Upper lobe of right lung (tissue), 1 donor: Measurements from ENCODE around the gene GNAQ. TPM values are rescaled to one million over a fixed set of nuclear protein-coding genes. Genes with fewer than 3 reads are reported as not detected.

Experiments
- ATAC-seq: fragments of 200-7000 bp; cut with Tn5 transposase; one replicate; pipeline ENCODE4 v1.9.1; 2020; ENCODE audit warnings: mild to moderate bottlenecking, moderate library complexity
- DNase-seq: peaks from one replicate; pipeline ENCODE4 v3.0.0-alpha.2; 2020
- H3K27ac ChIP-seq: fragments of 200-600 bp; one replicate; pipeline ENCODE4 v1.8.0; 2022
- H3K27me3 ChIP-seq: fragments of 200-600 bp; one replicate; pipeline ENCODE4 v1.8.0; 2022; ENCODE audit warnings: mild to moderate bottlenecking
- H3K36me3 ChIP-seq: fragments of 200-600 bp; one replicate; pipeline ENCODE4 v1.8.0; 2022
- H3K4me1 ChIP-seq: fragments of 200-600 bp; one replicate; pipeline ENCODE4 v1.8.0; 2022
- H3K4me3 ChIP-seq: fragments of 200-600 bp; one replicate; pipeline ENCODE4 v1.8.0; 2022; ENCODE audit warnings: mild to moderate bottlenecking
- H3K9me3 ChIP-seq: fragments of 200-600 bp; one replicate; pipeline ENCODE4 v1.8.0; 2022
- CTCF ChIP-seq: fragments of 200-600 bp; IDR thresholded peaks from one replicate; pipeline ENCODE4 v1.8.0; 2022; ENCODE audit warnings: antibody characterized with exemption
- intact Hi-C: fragments of 100-400 bp; cut with DNase I; formaldehyde crosslinking; loops from one replicate; pipeline ENCODE4 v1.11.0; 2022
- total RNA-seq: library from RNA; stranded (reverse); fragmentation: NEBNext Ultra II Directional; extraction: Animal tissue kit (Norgen Biotek cat#: 25700); gene quantifications from one replicate; pipeline ENCODE4 v1.2.1, GENCODE V29; 2021
- donor health status: DM: no; HTN: yes; CAD: no; lungs with severe emphysema.

The GNAQ gene
- total RNA-seq, 1 donor from 2014 or later = 132 TPM

DNA sequence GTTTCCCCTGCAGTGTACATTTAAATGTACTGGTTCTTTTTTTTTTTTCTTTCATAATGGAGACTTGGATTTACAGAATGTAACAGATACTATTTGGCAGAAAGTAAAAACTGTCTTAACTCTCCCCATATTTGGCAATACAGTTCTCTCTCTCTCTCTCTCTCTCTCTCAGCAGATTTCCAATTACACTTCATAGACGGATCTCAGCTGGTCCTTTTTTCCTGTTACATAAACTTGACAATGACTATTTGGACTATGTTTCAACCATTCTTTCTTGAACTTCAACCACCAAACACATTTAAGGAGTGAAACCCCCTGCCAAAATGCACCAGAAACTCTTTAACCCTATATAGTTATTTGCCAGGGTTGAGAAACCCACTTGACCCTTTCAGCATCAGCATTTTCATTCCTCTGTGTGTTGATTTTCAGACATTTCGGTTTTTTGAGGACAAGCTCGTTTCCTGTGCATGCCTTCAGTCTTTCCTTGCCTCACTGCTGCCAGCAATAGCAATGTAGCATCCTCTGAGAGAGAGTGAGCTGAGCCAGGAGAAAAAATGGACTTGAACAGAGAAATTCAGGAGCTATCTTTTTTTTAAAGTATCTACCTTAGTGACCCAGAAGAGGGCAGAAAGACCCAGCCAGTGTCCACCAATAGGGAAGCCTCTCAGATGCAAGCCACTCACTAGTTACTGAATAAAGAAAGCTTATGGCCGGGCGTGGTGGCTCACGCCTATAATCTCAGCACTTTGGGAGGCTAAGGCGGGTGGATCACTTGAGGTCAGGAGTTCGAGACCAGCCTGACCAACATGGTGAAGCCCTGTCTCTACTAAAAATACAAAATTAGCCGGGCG is 357.4 kb downstream of the GNAQ start:
- intact Hi-C loops = no loop called here
- H3K36me3 ChIP-seq = no peaks in the 10 kb centered on the region
- no peak overlapping the region for H3K27ac ChIP-seq
- DNase-seq (no peak), ATAC-seq (no peak)
- H3K4me3 ChIP-seq = no peak overlapping the region
- no peaks in the 10 kb centered on the region for H3K27me3 ChIP-seq
- no peaks in the 10 kb centered on the region for H3K4me1 ChIP-seq
- TF ChIP-seq CTCF = no peak
- H3K9me3 ChIP-seq = no peaks in the 10 kb centered on the region

DNA sequence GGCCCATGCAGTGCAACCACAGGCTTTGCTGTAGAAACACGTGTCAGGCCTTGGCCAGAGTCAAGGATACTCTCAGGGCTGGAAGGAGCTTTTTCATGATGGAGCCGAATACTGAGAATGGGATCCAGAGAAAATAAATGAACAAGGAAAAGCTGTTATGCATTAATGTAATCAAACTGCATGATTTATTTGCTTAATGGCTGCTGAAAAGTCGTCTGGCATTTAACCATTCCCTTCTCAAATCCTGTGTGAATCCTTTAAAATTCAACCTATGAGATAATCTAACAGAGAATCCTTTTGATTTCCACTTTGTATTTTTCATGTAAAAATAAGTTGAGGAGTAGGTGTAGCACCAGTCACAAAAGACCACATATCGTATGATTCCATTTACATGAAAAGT is 359.4 kb downstream of the GNAQ start:
- H3K36me3 ChIP-seq = no peaks in the 10 kb centered on the region
- no peak for TF ChIP-seq CTCF
- H3K9me3 ChIP-seq = no peaks in the 10 kb centered on the region
- intact Hi-C loops = no loop called here
- DNase-seq (no peak), ATAC-seq (no peak)
- no peak overlapping the region for H3K4me3 ChIP-seq
- no peak overlapping the region for H3K27ac ChIP-seq
- no peaks in the 10 kb centered on the region for H3K4me1 ChIP-seq
- no peaks in the 10 kb centered on the region for H3K27me3 ChIP-seq

DNA sequence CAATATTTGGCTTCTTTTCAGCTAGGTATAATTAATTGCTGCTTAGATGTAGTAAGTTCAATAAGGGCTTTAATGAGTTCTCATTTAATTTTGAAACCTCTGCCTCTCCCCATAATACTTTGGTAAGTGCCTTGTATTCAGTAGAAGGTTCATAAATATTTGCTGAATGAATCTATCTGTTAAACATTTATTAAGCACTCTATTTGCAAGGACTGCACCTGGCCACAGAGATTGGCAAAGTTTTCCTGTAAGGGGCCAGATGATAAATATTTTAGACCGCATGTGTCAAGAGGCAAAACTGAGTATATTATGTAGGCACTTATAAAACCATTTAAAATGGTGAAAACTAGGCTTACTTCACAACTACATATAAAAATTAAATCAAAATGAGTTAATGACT is 364.5 kb downstream of the GNAQ start:
- ATAC-seq = no peak
- no peak overlapping the region for H3K4me3 ChIP-seq
- H3K9me3 ChIP-seq = no peaks in the 10 kb centered on the region
- H3K4me1 ChIP-seq = peaks cover 7% of the 10 kb centered on the region
- DNase-seq = no peak
- intact Hi-C loops = no loop called here
- no peaks in the 10 kb centered on the region for H3K27me3 ChIP-seq
- H3K36me3 ChIP-seq = no peaks in the 10 kb centered on the region
- H3K27ac ChIP-seq = no peak overlapping the region
- TF ChIP-seq CTCF = no peak

Other genes starting within 250 kb of the GNAQ start
- 12.1 TPM for gene CEP78, start 204.3 kb upstream of the GNAQ start, total RNA-seq